Naive thymus-derived CD4-positive, alpha-beta T cell (primary cell): ENCODE results near the gene DNPEP. TPM values are rescaled to one million over a fixed set of nuclear protein-coding genes. Genes with fewer than 3 reads are reported as not detected.
A peak's percentile ranks its signal among the peaks of the same experiment; 100 is the strongest.

Source experiments
- ATAC-seq: fragments of 150-1000 bp; cut with Tn5 transposase; 2 replicates; pipeline ENCODE4 v1.10.0; 2021; ENCODE audit warnings: mild to moderate bottlenecking, moderate library complexity
- CTCF ChIA-PET: fragments of 350-600 bp; sonication (Branson Sonifier 250); formaldehyde crosslinking; loops from one replicate; lab custom pipeline; 2021; ENCODE audit warnings: antibody characterized with exemption; lab: Charles Lee
- POLR2A ChIA-PET: fragments of 350-600 bp; sonication (Branson Sonifier 250); formaldehyde crosslinking; loops from one replicate; lab custom pipeline; 2021; ENCODE audit warnings: antibody characterized with exemption, inconsistent platforms; lab: Charles Lee
- DNase-seq, 9 donors: peaks; one replicate each; pipeline versions ENCODE4 v3.0.0 to v3.0.0-alpha.2; 2020 to 2022; ENCODE audit warnings: mixed read lengths in 1 of 9
- H3K27ac ChIP-seq: one replicate; pipeline ENCODE4 v1.7.0; 2013; ENCODE audit warnings: mild to moderate bottlenecking, low read depth, low read length, moderate library complexity
- H3K27me3 ChIP-seq, 2 donors: one replicate each; pipeline ENCODE4 v1.7.0; 2013; ENCODE audit warnings: low read length in 2 of 2, mild to moderate bottlenecking in 2 of 2, moderate library complexity in 2 of 2; ENCODE audit not compliant: control insufficient read depth in 2 of 2, insufficient read depth in 2 of 2
- H3K36me3 ChIP-seq, 3 experiments: 1 replicate in 2 of 3; 2 replicates in 1 of 3; pipeline ENCODE4 v1.7.0; 2013; ENCODE audit warnings: low read length in 3 of 3, mild to moderate bottlenecking in 3 of 3, moderate library complexity in 1 of 3; ENCODE audit not compliant: insufficient read depth in 3 of 3, control insufficient read depth in 2 of 3
- H3K4me1 ChIP-seq, 2 donors: one replicate each; pipeline ENCODE4 v1.7.0; 2013; ENCODE audit warnings: low read length in 2 of 2, mild to moderate bottlenecking in 2 of 2, moderate library complexity in 1 of 2; ENCODE audit not compliant: control insufficient read depth in 2 of 2, insufficient read depth in 2 of 2
- H3K4me3 ChIP-seq: 2 replicates; pipeline ENCODE4 v1.7.0; 2013; ENCODE audit warnings: mild to moderate bottlenecking, low read length
- H3K9me3 ChIP-seq, 3 experiments: 1 replicate in 2 of 3; 2 replicates in 1 of 3; pipeline ENCODE4 v1.7.0; 2013; ENCODE audit warnings: low read length in 3 of 3; ENCODE audit not compliant: control insufficient read depth in 2 of 3
- H3K27ac Mint-ChIP-seq, 9 donors: one replicate each; pipeline ENCODE4 v1.8.0; 2020 to 2022; ENCODE audit warnings: mixed read lengths in 9 of 9, mild to moderate bottlenecking in 8 of 9, moderate library complexity in 5 of 9, inconsistent platforms in 2 of 9
- H3K27me3 Mint-ChIP-seq, 5 donors: one replicate each; pipeline ENCODE4 v1.8.0; 2021 to 2022; ENCODE audit warnings: mixed read lengths in 5 of 5, mild to moderate bottlenecking in 1 of 5
- H3K36me3 Mint-ChIP-seq, 5 donors: one replicate each; pipeline ENCODE4 v1.8.0; 2020 to 2022; ENCODE audit warnings: mixed read lengths in 5 of 5, mild to moderate bottlenecking in 3 of 5, inconsistent platforms in 1 of 5
- H3K4me1 Mint-ChIP-seq, 7 donors: one replicate each; pipeline ENCODE4 v1.8.0; 2020 to 2022; ENCODE audit warnings: mixed read lengths in 7 of 7, mild to moderate bottlenecking in 3 of 7, inconsistent platforms in 1 of 7
- H3K4me3 Mint-ChIP-seq, 10 donors: one replicate each; pipeline ENCODE4 v1.8.0; 2020 to 2022; ENCODE audit warnings: mild to moderate bottlenecking in 10 of 10, mixed read lengths in 10 of 10, moderate library complexity in 6 of 10, inconsistent platforms in 2 of 10
- H3K9me3 Mint-ChIP-seq, 11 donors: one replicate each; pipeline ENCODE4 v1.8.0; 2020 to 2022; ENCODE audit warnings: mixed read lengths in 11 of 11, mild to moderate bottlenecking in 4 of 11, inconsistent platforms in 1 of 11, moderate library complexity in 1 of 11
- intact Hi-C, 2 donors: fragments of 100-400 bp; cut with micrococcal nuclease; formaldehyde crosslinking; loops; one replicate each; pipeline ENCODE4 v1.15.1; 2023
- polyA plus RNA-seq, 2 donors: library from polyadenylated mRNA; unstranded; fragments of 300-500 nt; fragmentation: Illumina TruSeq; gene quantifications; one replicate each; pipeline ENCODE4 v1.2.3, GENCODE V29; 2021
- total RNA-seq, 6 experiments: library from RNA in 5 of 6; stranded (reverse) in 5 of 6; gene quantifications; 1 replicate in 5 of 6; 2 replicates in 1 of 6; pipeline ENCODE4 v1.2.3 and lab custom pipeline; 2021 to 2026

DNPEP gene
- total and polyA plus RNA-seq, 7 experiments from 2014 or later = 57.5 to 115 (median 73.9) TPM

- H3K9me3 ChIP-seq = no peaks in the 10 kb centered on the region
- Mint-ChIP-seq H3K9me3 (peaks cover 0 to 2% (median 0%) of the 10 kb centered on the region in 11 donors), H3K27me3 (peaks cover 14 to 43% (median 27%) of the 10 kb centered on the region in 5 donors), H3K4me3 (peak overlapping the region in 2 of 10 donors; percentile 18 to 64), H3K36me3 (no peaks in the 10 kb centered on the region), H3K27ac (no peak overlapping the region), H3K4me1 (peaks cover 0 to 5% (median 0%) of the 10 kb centered on the region in 7 donors)
- no peak overlapping the region for H3K4me3 ChIP-seq
- POLR2A ChIA-PET = no interaction called here
- H3K4me1 ChIP-seq = no peaks in the 10 kb centered on the region
- ATAC-seq (peak; percentile 49), DNase-seq (no peak)
- H3K36me3 ChIP-seq = no peaks in the 10 kb centered on the region
- CTCF ChIA-PET = interaction anchor here (1.2 kb wide), 1 partner anchor 124 kb away, joined by 3 read pairs; no protein-coding TSS in a partner anchor
- H3K27ac ChIP-seq = no peak overlapping the region
- H3K27me3 ChIP-seq = peaks cover 0 to 4% of the 10 kb centered on the region in 2 donors
- intact Hi-C loops = no loop called here
These were observed 31.9 kb upstream of the DNPEP start for GRCh38 chr2:219419331-219420197.

GRCh38 chr2:219419012-219419324 is 31.3 kb upstream of the DNPEP start:
- Histone ChIP-seq H3K4me1 (no peaks in the 10 kb centered on the region), H3K27me3 (peaks cover 0 to 4% of the 10 kb centered on the region in 2 donors), H3K4me3 (no peak overlapping the region), H3K9me3 (no peaks in the 10 kb centered on the region), H3K27ac (no peak overlapping the region), H3K36me3 (no peaks in the 10 kb centered on the region)
- Mint-ChIP-seq H3K4me3 (peak overlapping the region in 2 of 10 donors; percentile 18 to 64), H3K4me1 (peaks cover 0 to 5% (median 0%) of the 10 kb centered on the region in 7 donors), H3K27ac (no peak overlapping the region), H3K36me3 (no peaks in the 10 kb centered on the region), H3K27me3 (peaks cover 14 to 43% (median 27%) of the 10 kb centered on the region in 5 donors), H3K9me3 (peaks cover 0 to 2% (median 0%) of the 10 kb centered on the region in 11 donors)
- no peak for DNase-seq
- CTCF ChIA-PET = interaction anchor here (1.2 kb wide), 1 partner anchor 124 kb away, joined by 3 read pairs; no protein-coding TSS in a partner anchor
- POLR2A ChIA-PET = no interaction called here
- intact Hi-C loops = no loop called here
- no peak for ATAC-seq

GRCh38 chr2:219418155-219419011 is 30.7 kb upstream of the DNPEP start, which contains the start of gene DES:
DES (plus strand) TSS chr2:219418377; CDS start chr2:219418463, 86 bp downstream.
- Mint-ChIP-seq H3K36me3 (peaks cover 0 to under 1% (median 0%) of the 10 kb centered on the region in 5 donors), H3K4me3 (peak within 1 kb of the TSS in 2 of 10 donors; percentile 19 to 64), H3K27ac (no peak within 1 kb of the TSS), H3K9me3 (peaks cover 0 to 4% (median 0%) of the 10 kb centered on the region in 11 donors), H3K4me1 (peaks cover 0 to 5% (median 0%) of the 10 kb centered on the region in 7 donors), H3K27me3 (peaks cover 20 to 48% (median 33%) of the 10 kb centered on the region in 5 donors)
- ChIA-PET CTCF (interaction anchor here (1.2 kb wide), 1 partner anchor 123 kb away, joined by 3 read pairs; no protein-coding TSS in a partner anchor), POLR2A (no interaction called here)
- DNase-seq (no peak), ATAC-seq (no peak)
- no peaks in the 10 kb centered on the region for H3K4me1 ChIP-seq
- H3K36me3 ChIP-seq = no peaks in the 10 kb centered on the region
- no peak within 1 kb of the TSS for H3K27ac ChIP-seq
- no peaks in the 10 kb centered on the region for H3K9me3 ChIP-seq
- peaks cover 0 to 4% of the 10 kb centered on the region in 2 donors for H3K27me3 ChIP-seq
- intact Hi-C loops = no loop called here
- H3K4me3 ChIP-seq = no peak within 1 kb of the TSS

GRCh38 chr2:219417374-219417773 is 29.7 kb upstream of the DNPEP start:
- Histone ChIP-seq H3K36me3 (no peaks in the 10 kb centered on the region), H3K27ac (no peak overlapping the region), H3K9me3 (no peaks in the 10 kb centered on the region), H3K27me3 (peaks cover 0 to 6% of the 10 kb centered on the region in 2 donors), H3K4me3 (no peak overlapping the region), H3K4me1 (no peaks in the 10 kb centered on the region)
- DNase-seq (no peak), ATAC-seq (no peak)
- peaks cover 0 to 5% (median 0%) of the 10 kb centered on the region in 5 donors for H3K36me3 Mint-ChIP-seq
- CTCF ChIA-PET = interaction anchor here (0.6 kb wide), 1 partner anchor 621 kb away, joined by 3 read pairs; no protein-coding TSS in a partner anchor
- no peak overlapping the region for H3K4me3 Mint-ChIP-seq
- peaks cover 0 to 5% (median 0%) of the 10 kb centered on the region in 7 donors for H3K4me1 Mint-ChIP-seq
- H3K9me3 Mint-ChIP-seq = peaks cover 0 to 9% (median 1%) of the 10 kb centered on the region in 11 donors
- no peak overlapping the region for H3K27ac Mint-ChIP-seq
- POLR2A ChIA-PET = no interaction called here
- intact Hi-C loops = no loop called here
- peaks cover 27 to 50% (median 41%) of the 10 kb centered on the region in 5 donors for H3K27me3 Mint-ChIP-seq

GRCh38 chr2:219416938-219417337 is 29.2 kb upstream of the DNPEP start:
- Histone ChIP-seq H3K36me3 (no peaks in the 10 kb centered on the region), H3K4me3 (no peak overlapping the region), H3K27ac (no peak overlapping the region), H3K4me1 (no peaks in the 10 kb centered on the region), H3K9me3 (no peaks in the 10 kb centered on the region), H3K27me3 (peaks cover 0 to 4% of the 10 kb centered on the region in 2 donors)
- CTCF ChIA-PET = interaction anchor here (0.6 kb wide), 1 partner anchor 621 kb away, joined by 3 read pairs; no protein-coding TSS in a partner anchor
- H3K9me3 Mint-ChIP-seq = peaks cover 0 to 11% (median 4%) of the 10 kb centered on the region in 11 donors
- no peak overlapping the region for H3K27ac Mint-ChIP-seq
- no peak overlapping the region for H3K4me3 Mint-ChIP-seq
- ATAC-seq (no peak), DNase-seq (no peak)
- intact Hi-C loops = no loop called here
- peaks cover 0 to 5% (median 0%) of the 10 kb centered on the region in 5 donors for H3K36me3 Mint-ChIP-seq
- peaks cover 27 to 52% (median 43%) of the 10 kb centered on the region in 5 donors for H3K27me3 Mint-ChIP-seq
- H3K4me1 Mint-ChIP-seq = peaks cover 0 to 5% (median 0%) of the 10 kb centered on the region in 7 donors
- POLR2A ChIA-PET = no interaction called here

- no peak overlapping the region for H3K27ac Mint-ChIP-seq
- H3K4me1 ChIP-seq = no peaks in the 10 kb centered on the region
- no peak for DNase-seq
- H3K27me3 Mint-ChIP-seq = peaks cover 25 to 52% (median 44%) of the 10 kb centered on the region in 5 donors
- no peak overlapping the region for H3K27ac ChIP-seq
- ChIA-PET CTCF (no interaction called here), POLR2A (no interaction called here)
- peaks cover 0 to 5% (median 0%) of the 10 kb centered on the region in 7 donors for H3K4me1 Mint-ChIP-seq
- intact Hi-C loops = no loop called here
- H3K36me3 Mint-ChIP-seq = peaks cover 0 to 5% (median 0%) of the 10 kb centered on the region in 5 donors
- no peaks in the 10 kb centered on the region for H3K9me3 ChIP-seq
- H3K9me3 Mint-ChIP-seq = peaks cover 0 to 17% (median 4%) of the 10 kb centered on the region in 11 donors
- H3K4me3 ChIP-seq = no peak overlapping the region
- no peak overlapping the region for H3K4me3 Mint-ChIP-seq
- no peaks in the 10 kb centered on the region for H3K36me3 ChIP-seq
- H3K27me3 ChIP-seq = peaks cover 0 to 4% of the 10 kb centered on the region in 2 donors
- no peak for ATAC-seq
These were observed 28.5 kb upstream of the DNPEP start for GRCh38 chr2:219416235-219416602.
